ENCODE results near the gene CBL.

The CBL gene

GRCh38 chr11:119319136-119319699 lies 113.1 kb downstream of the CBL start:
- no peak for TF ChIP-seq EZH2phosphoT487 (IDR thresholded peaks at IDR 0.05; ENCODE audit: borderline replicate concordance)
- no peak for TF ChIP-seq CTCF (conservative IDR thresholded peaks at IDR 0.05; ENCODE audit: low read length)
- Histone ChIP-seq H2AFZ (ENCODE audit: low read length) (no peak overlapping the region), H3K4me1 (ENCODE audit: insufficient read depth, low read length, poor library complexity, severe bottlenecking) (peaks cover 15% of the 10 kb centered on the region), H3K27me3 (ENCODE audit: insufficient read depth, low read length, poor library complexity, severe bottlenecking) (peaks cover 6% of the 10 kb centered on the region), H3K36me3 (ENCODE audit: insufficient read depth, low read length) (no peaks in the 10 kb centered on the region), H3F3A (ENCODE audit: low read depth) (no peaks in the 10 kb centered on the region), H4K20me1 (ENCODE audit: insufficient read depth, low read length, poor library complexity, severe bottlenecking) (no peaks in the 10 kb centered on the region), H3K9me2 (replicated peaks; ENCODE audit: low read depth, low read length) (no peaks in the 10 kb centered on the region), H3K4me3 (ENCODE audit: low read length, poor library complexity, severe bottlenecking) (no peak overlapping the region), H3K9me3 (ENCODE audit: insufficient read depth, low read depth, low read length) (no peaks in the 10 kb centered on the region), H3K9ac (ENCODE audit: low read depth, low read length, poor library complexity, severe bottlenecking) (no peak overlapping the region), H3K79me2 (ENCODE audit: insufficient read depth, low read length) (no peaks in the 10 kb centered on the region), H3K4me2 (ENCODE audit: low read depth, low read length, poor library complexity, severe bottlenecking) (peak overlapping the region; percentile 11)

DNA sequence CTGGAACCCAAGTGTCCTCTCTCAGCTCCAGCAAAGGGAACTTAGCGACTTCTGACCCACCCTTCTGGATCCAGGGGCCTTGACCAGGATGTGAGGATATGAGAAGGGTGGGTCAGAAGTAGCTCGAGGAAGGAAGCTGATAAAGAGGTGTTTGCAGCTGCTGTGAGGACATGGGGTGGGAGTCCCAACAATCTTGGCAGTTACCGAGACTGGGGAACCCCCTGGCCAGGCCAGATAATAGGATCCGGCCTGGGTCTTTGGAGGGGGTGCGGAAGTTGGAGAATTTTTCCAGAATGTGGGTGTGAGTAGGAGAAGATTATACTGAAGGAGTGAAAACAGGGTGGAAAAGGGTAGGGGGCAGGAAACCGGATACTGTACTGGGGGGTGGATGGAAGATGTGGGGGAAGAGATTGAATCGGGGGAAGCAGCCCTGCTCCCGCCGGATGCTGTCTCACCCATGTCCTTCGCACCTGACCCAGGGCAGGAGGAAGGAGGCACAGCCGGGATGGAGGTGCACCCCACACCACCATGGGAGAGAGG lies 113.6 kb downstream of the CBL start:
- peak overlapping the region; percentile 11 for H3K4me2 ChIP-seq (ENCODE audit: low read depth, low read length, poor library complexity, severe bottlenecking)
- no peak for TF ChIP-seq CTCF (conservative IDR thresholded peaks at IDR 0.05; ENCODE audit: low read length)
- no peak for TF ChIP-seq EZH2phosphoT487 (IDR thresholded peaks at IDR 0.05; ENCODE audit: borderline replicate concordance)
- H4K20me1 ChIP-seq (ENCODE audit: insufficient read depth, low read length, poor library complexity, severe bottlenecking) = no peaks in the 10 kb centered on the region
- H3K9ac ChIP-seq (ENCODE audit: low read depth, low read length, poor library complexity, severe bottlenecking) = peak overlapping the region; percentile 84
- H3K9me2 ChIP-seq (replicated peaks; ENCODE audit: low read depth, low read length) = no peaks in the 10 kb centered on the region
- H3F3A ChIP-seq (ENCODE audit: low read depth) = no peaks in the 10 kb centered on the region
- H3K9me3 ChIP-seq (ENCODE audit: insufficient read depth, low read depth, low read length) = no peaks in the 10 kb centered on the region
- peaks cover 15% of the 10 kb centered on the region for H3K4me1 ChIP-seq (ENCODE audit: insufficient read depth, low read length, poor library complexity, severe bottlenecking)
- H3K36me3 ChIP-seq (ENCODE audit: insufficient read depth, low read length) = no peaks in the 10 kb centered on the region
- H3K27me3 ChIP-seq (ENCODE audit: insufficient read depth, low read length, poor library complexity, severe bottlenecking) = peaks cover 6% of the 10 kb centered on the region
- H3K4me3 ChIP-seq (ENCODE audit: low read length, poor library complexity, severe bottlenecking) = peak overlapping the region; percentile 85
- no peak overlapping the region for H2AFZ ChIP-seq (ENCODE audit: low read length)
- no peaks in the 10 kb centered on the region for H3K79me2 ChIP-seq (ENCODE audit: insufficient read depth, low read length)

GRCh38 chr11:119320240-119320775 lies 114.2 kb downstream of the CBL start:
- no peaks in the 10 kb centered on the region for H3K9me2 ChIP-seq (replicated peaks; ENCODE audit: low read depth, low read length)
- H4K20me1 ChIP-seq (ENCODE audit: insufficient read depth, low read length, poor library complexity, severe bottlenecking) = no peaks in the 10 kb centered on the region
- H3K4me1 ChIP-seq (ENCODE audit: insufficient read depth, low read length, poor library complexity, severe bottlenecking) = peaks cover 15% of the 10 kb centered on the region
- no peaks in the 10 kb centered on the region for H3K36me3 ChIP-seq (ENCODE audit: insufficient read depth, low read length)
- peak overlapping the region; percentile 85 for H3K4me3 ChIP-seq (ENCODE audit: low read length, poor library complexity, severe bottlenecking)
- peak overlapping the region; percentile 84 for H3K9ac ChIP-seq (ENCODE audit: low read depth, low read length, poor library complexity, severe bottlenecking)
- H3K4me2 ChIP-seq (ENCODE audit: low read depth, low read length, poor library complexity, severe bottlenecking) = peak overlapping the region; percentile 94
- no peaks in the 10 kb centered on the region for H3K9me3 ChIP-seq (ENCODE audit: insufficient read depth, low read depth, low read length)
- TF ChIP-seq CTCF (conservative IDR thresholded peaks at IDR 0.05; ENCODE audit: low read length) (no peak), EZH2phosphoT487 (IDR thresholded peaks at IDR 0.05; ENCODE audit: borderline replicate concordance) (no peak)
- no peaks in the 10 kb centered on the region for H3F3A ChIP-seq (ENCODE audit: low read depth)
- peaks cover 6% of the 10 kb centered on the region for H3K27me3 ChIP-seq (ENCODE audit: insufficient read depth, low read length, poor library complexity, severe bottlenecking)
- no peaks in the 10 kb centered on the region for H3K79me2 ChIP-seq (ENCODE audit: insufficient read depth, low read length)
- peak overlapping the region; percentile 99 for H2AFZ ChIP-seq (ENCODE audit: low read length)
